ENCODE results near the gene YIPF5.

The YIPF5 gene

GRCh38 chr5:144194144-144194543 is 23.7 kb upstream of the YIPF5 start:
- peaks cover 8% of the 10 kb centered on the region for H3K4me1 Mint-ChIP-seq (ENCODE audit: low read depth)
- no peak overlapping the region for H3K4me3 Mint-ChIP-seq
- peaks cover 5% of the 10 kb centered on the region for H3K27me3 Mint-ChIP-seq (ENCODE audit: low read depth)
- H3K9me3 Mint-ChIP-seq, result no peaks in the 10 kb centered on the region
- no peak overlapping the region for H3K27ac Mint-ChIP-seq
- peaks cover 3% of the 10 kb centered on the region for H3K36me3 Mint-ChIP-seq (ENCODE audit: low read depth)

DNA sequence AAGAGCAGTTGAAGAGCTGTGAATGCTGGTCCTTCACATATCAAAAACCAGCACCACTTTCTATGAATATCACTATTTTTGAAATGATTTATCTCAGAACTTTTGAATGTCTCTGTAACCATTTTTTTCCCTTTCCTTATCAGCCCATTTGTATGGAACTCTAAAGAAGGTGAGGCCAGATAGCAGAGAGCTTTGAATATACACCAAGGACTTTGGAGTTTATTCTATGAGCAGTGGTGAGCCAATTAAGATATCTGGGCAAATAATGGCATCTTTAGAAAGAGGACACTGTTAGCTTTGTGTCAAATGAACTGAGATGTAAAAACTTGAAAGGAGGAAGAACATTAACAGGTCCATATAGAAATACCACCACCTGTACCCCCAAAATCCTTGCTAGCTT is 22.2 kb upstream of the YIPF5 start:
- H3K27me3 Mint-ChIP-seq (ENCODE audit: low read depth), result no peaks in the 10 kb centered on the region
- peaks cover 22% of the 10 kb centered on the region for H3K4me1 Mint-ChIP-seq (ENCODE audit: low read depth)
- no peaks in the 10 kb centered on the region for H3K9me3 Mint-ChIP-seq
- no peak overlapping the region for H3K4me3 Mint-ChIP-seq
- no peak overlapping the region for H3K27ac Mint-ChIP-seq
- peaks cover 3% of the 10 kb centered on the region for H3K36me3 Mint-ChIP-seq (ENCODE audit: low read depth)

- H3K27ac Mint-ChIP-seq, result no peak overlapping the region
- no peaks in the 10 kb centered on the region for H3K9me3 Mint-ChIP-seq
- H3K4me3 Mint-ChIP-seq, result no peak overlapping the region
- H3K27me3 Mint-ChIP-seq (ENCODE audit: low read depth), result no peaks in the 10 kb centered on the region
- peaks cover 3% of the 10 kb centered on the region for H3K36me3 Mint-ChIP-seq (ENCODE audit: low read depth)
- H3K4me1 Mint-ChIP-seq (ENCODE audit: low read depth), result peaks cover 28% of the 10 kb centered on the region
These were observed 21.5 kb upstream of the YIPF5 start for GRCh38 chr5:144191998-144192397.

DNA sequence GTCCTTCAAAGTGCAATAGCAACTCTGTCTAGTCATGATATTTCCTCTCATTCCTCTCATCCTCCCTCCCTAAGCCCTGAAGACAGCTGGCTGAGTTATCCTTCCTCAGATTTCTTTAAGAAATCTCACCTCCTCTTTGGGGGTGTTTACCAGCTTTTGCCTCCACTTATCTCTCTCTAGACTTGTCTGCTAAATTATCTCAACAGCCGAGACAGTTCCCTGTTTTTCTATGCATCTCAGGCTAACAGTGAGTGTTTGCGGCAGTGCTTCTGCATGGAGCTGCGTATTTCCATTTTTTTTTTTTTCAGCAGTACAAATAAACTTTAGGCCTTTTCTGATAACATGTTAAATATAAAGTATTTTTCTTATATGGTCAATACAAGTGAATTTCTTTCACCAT is 21.1 kb upstream of the YIPF5 start:
- Mint-ChIP-seq H3K4me3 (no peak overlapping the region), H3K27me3 (ENCODE audit: low read depth) (no peaks in the 10 kb centered on the region), H3K36me3 (ENCODE audit: low read depth) (peaks cover 3% of the 10 kb centered on the region), H3K27ac (no peak overlapping the region), H3K9me3 (no peaks in the 10 kb centered on the region), H3K4me1 (ENCODE audit: low read depth) (peaks cover 31% of the 10 kb centered on the region)

DNA sequence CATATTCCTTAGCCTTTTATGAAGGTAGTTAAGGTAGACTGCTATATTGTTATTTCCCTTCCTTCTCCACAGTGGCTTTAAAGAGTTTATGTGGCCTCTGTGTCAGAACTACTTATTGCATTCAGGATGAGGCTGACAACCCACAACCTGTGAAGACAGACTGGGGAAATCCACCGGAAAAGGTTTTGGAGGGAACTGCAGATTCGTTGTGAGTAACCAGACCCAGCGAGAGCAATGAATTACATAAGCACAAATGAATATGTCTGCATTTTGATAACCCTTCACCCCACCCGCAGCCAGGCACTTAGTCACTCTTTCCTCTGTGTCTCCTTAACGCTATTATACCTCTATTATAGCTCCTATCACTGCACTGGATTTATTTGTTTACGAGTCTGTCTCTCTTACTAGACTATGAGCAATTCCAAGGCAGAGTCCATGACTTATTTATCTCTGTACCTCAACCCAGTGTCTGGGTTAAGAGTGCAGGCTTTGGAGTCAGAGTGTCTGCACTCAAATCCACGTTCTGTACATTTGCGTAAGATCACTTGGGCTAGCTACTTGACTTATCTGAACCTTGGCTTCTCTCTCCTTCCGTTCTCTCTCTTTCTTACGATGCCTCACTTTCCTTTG is 19.5 kb upstream of the YIPF5 start:
- H3K27me3 Mint-ChIP-seq (ENCODE audit: low read depth), result no peaks in the 10 kb centered on the region
- peaks cover 3% of the 10 kb centered on the region for H3K36me3 Mint-ChIP-seq (ENCODE audit: low read depth)
- H3K9me3 Mint-ChIP-seq, result no peaks in the 10 kb centered on the region
- H3K4me1 Mint-ChIP-seq (ENCODE audit: low read depth), result peaks cover 42% of the 10 kb centered on the region
- peak overlapping the region; percentile 61 for H3K4me3 Mint-ChIP-seq
- H3K27ac Mint-ChIP-seq, result peak overlapping the region; percentile 94

GRCh38 chr5:144187699-144188294 is 17.3 kb upstream of the YIPF5 start:
- H3K9me3 Mint-ChIP-seq, result no peaks in the 10 kb centered on the region
- peaks cover 49% of the 10 kb centered on the region for H3K4me1 Mint-ChIP-seq (ENCODE audit: low read depth)
- peak overlapping the region; percentile 49 for H3K4me3 Mint-ChIP-seq
- H3K36me3 Mint-ChIP-seq (ENCODE audit: low read depth), result peaks cover 3% of the 10 kb centered on the region
- no peaks in the 10 kb centered on the region for H3K27me3 Mint-ChIP-seq (ENCODE audit: low read depth)
- H3K27ac Mint-ChIP-seq, result peak overlapping the region; percentile 79

- no peak overlapping the region for H3K4me3 Mint-ChIP-seq
- no peaks in the 10 kb centered on the region for H3K36me3 Mint-ChIP-seq (ENCODE audit: low read depth)
- no peak overlapping the region for H3K27ac Mint-ChIP-seq
These were observed 12.9 kb upstream of the YIPF5 start for GRCh38 chr5:144183254-144183889.

GRCh38 chr5:144179226-144179625 is 8.8 kb upstream of the YIPF5 start:
- H3K36me3 Mint-ChIP-seq (ENCODE audit: low read depth), result no peaks in the 10 kb centered on the region
- peaks cover 15% of the 10 kb centered on the region for H3K27me3 Mint-ChIP-seq (ENCODE audit: low read depth)
- no peak overlapping the region for H3K4me3 Mint-ChIP-seq
- H3K4me1 Mint-ChIP-seq (ENCODE audit: low read depth), result peaks cover 13% of the 10 kb centered on the region
- no peaks in the 10 kb centered on the region for H3K9me3 Mint-ChIP-seq
- no peak overlapping the region for H3K27ac Mint-ChIP-seq

More at GRCh38 chr5:144183254-144183889, 12.9 kb upstream of the YIPF5 start:
- no peaks in the 10 kb centered on the region for H3K9me3 Mint-ChIP-seq
- H3K4me1 Mint-ChIP-seq (ENCODE audit: low read depth), result peaks cover 40% of the 10 kb centered on the region
- H3K27me3 Mint-ChIP-seq (ENCODE audit: low read depth), result no peaks in the 10 kb centered on the region

GRCh38 chr5:144177548-144177947 is 7.1 kb upstream of the YIPF5 start:
- H3K27me3 Mint-ChIP-seq (ENCODE audit: low read depth), result peaks cover 28% of the 10 kb centered on the region
- no peak overlapping the region for H3K27ac Mint-ChIP-seq
- H3K4me3 Mint-ChIP-seq, result no peak overlapping the region
- H3K9me3 Mint-ChIP-seq, result no peaks in the 10 kb centered on the region
- no peaks in the 10 kb centered on the region for H3K36me3 Mint-ChIP-seq (ENCODE audit: low read depth)
- peaks cover 9% of the 10 kb centered on the region for H3K4me1 Mint-ChIP-seq (ENCODE audit: low read depth)

- Mint-ChIP-seq H3K4me3 (no peak overlapping the region), H3K4me1 (ENCODE audit: low read depth) (peaks cover 22% of the 10 kb centered on the region), H3K36me3 (ENCODE audit: low read depth) (peaks cover 8% of the 10 kb centered on the region), H3K27ac (no peak overlapping the region), H3K27me3 (ENCODE audit: low read depth) (peaks cover 31% of the 10 kb centered on the region), H3K9me3 (no peaks in the 10 kb centered on the region)
These were observed 3.3 kb upstream of the YIPF5 start for GRCh38 chr5:144173766-144174165.

- H3K27me3 Mint-ChIP-seq (ENCODE audit: low read depth), result peaks cover 22% of the 10 kb centered on the region
- H3K4me3 Mint-ChIP-seq, result peak overlapping the region; percentile 91
- peaks cover 36% of the 10 kb centered on the region for H3K4me1 Mint-ChIP-seq (ENCODE audit: low read depth)
- H3K27ac Mint-ChIP-seq, result peak overlapping the region; percentile 83
- peaks cover 22% of the 10 kb centered on the region for H3K36me3 Mint-ChIP-seq (ENCODE audit: low read depth)
- no peaks in the 10 kb centered on the region for H3K9me3 Mint-ChIP-seq
These were observed 569 bp downstream of the YIPF5 start for GRCh38 chr5:144169904-144170275.

DNA sequence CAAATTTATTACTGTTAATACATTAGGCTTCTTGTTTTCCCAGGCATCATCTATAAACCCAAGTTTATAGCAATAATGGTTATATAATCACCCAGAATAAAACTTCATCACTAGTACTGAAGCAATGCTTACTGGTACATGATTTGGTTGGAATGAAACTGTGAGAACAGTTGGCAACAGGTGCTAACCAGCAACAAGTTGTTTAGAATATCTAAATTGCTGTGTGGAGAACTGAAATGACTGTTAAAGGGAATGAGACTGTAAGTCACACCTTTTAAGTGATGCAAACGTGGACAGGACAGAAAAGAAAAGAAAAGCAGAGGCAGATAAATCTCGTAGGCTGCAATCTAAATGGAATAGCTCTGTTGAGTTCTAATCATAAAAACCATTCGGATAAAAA is 2.5 kb downstream of the YIPF5 start:
- Mint-ChIP-seq H3K4me1 (ENCODE audit: low read depth) (peaks cover 36% of the 10 kb centered on the region), H3K27ac (no peak overlapping the region), H3K4me3 (peak overlapping the region; percentile 52), H3K27me3 (ENCODE audit: low read depth) (peaks cover 6% of the 10 kb centered on the region), H3K36me3 (ENCODE audit: low read depth) (peaks cover 27% of the 10 kb centered on the region), H3K9me3 (no peaks in the 10 kb centered on the region)

- Mint-ChIP-seq H3K9me3 (no peaks in the 10 kb centered on the region), H3K27ac (no peak overlapping the region), H3K36me3 (ENCODE audit: low read depth) (peaks cover 37% of the 10 kb centered on the region), H3K4me3 (no peak overlapping the region), H3K4me1 (ENCODE audit: low read depth) (peaks cover 36% of the 10 kb centered on the region), H3K27me3 (ENCODE audit: low read depth) (peaks cover 3% of the 10 kb centered on the region)
These were observed 3.8 kb downstream of the YIPF5 start for GRCh38 chr5:144166696-144167095.

- Mint-ChIP-seq H3K27me3 (ENCODE audit: low read depth) (no peaks in the 10 kb centered on the region), H3K9me3 (no peaks in the 10 kb centered on the region), H3K36me3 (ENCODE audit: low read depth) (peaks cover 32% of the 10 kb centered on the region), H3K27ac (no peak overlapping the region), H3K4me1 (ENCODE audit: low read depth) (peaks cover 10% of the 10 kb centered on the region), H3K4me3 (no peak overlapping the region)
These were observed 7.8 kb downstream of the YIPF5 start for GRCh38 chr5:144162686-144163085.

GRCh38 chr5:144156767-144157171 is 13.7 kb downstream of the YIPF5 start:
- Mint-ChIP-seq H3K4me1 (ENCODE audit: low read depth) (no peaks in the 10 kb centered on the region), H3K4me3 (no peak overlapping the region), H3K9me3 (no peaks in the 10 kb centered on the region), H3K27ac (no peak overlapping the region), H3K27me3 (ENCODE audit: low read depth) (no peaks in the 10 kb centered on the region), H3K36me3 (ENCODE audit: low read depth) (peaks cover 11% of the 10 kb centered on the region)
